ENCODE data around the gene SORL1-AS1.

The SORL1-AS1 gene

DNA sequence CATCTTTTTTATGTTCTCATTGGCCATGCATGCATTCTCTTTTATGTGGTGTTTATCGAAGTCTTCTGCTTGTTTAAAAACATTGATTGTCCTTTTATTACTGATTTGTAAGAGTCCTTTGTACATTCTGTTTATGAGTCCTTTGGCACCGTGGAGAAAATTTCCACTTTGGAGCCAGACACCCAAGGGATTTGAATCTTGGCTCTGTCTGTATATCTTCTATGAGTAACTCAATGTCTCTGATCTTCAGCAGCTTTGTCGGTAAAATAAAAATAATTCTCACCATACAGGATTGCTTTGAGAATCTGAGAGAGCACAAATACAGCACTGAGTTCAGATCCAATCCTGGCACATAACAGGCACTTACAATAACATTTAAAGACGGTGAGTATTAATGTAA is 13.4 kb downstream of the SORL1-AS1 start:
- Histone ChIP-seq H3F3A (ENCODE audit: insufficient read depth, low read depth) (no peaks in the 10 kb centered on the region), H3K27me3 (ENCODE audit: insufficient read depth, low read depth) (peaks cover 24% of the 10 kb centered on the region; the same call in 1 of the 2 replicates), H3K9me2 (ENCODE audit: insufficient read depth) (no peaks in the 10 kb centered on the region), H3K79me2 (ENCODE audit: low read depth) (no peaks in the 10 kb centered on the region), H4K20me1 (ENCODE audit: insufficient read depth) (no peaks in the 10 kb centered on the region), H3K4me2 (no peak overlapping the region), H3K4me1 (replicated peaks; ENCODE audit: insufficient read depth) (no peaks in the 10 kb centered on the region), H3K4me3 (no peak overlapping the region), H3K9me3 (ENCODE audit: insufficient read depth, low read depth) (no peaks in the 10 kb centered on the region), H3K27ac (no peak overlapping the region), H3K36me3 (ENCODE audit: low read depth) (no peaks in the 10 kb centered on the region), H2AFZ (no peak overlapping the region)
- no peak for TF ChIP-seq EZH2 (IDR thresholded peaks at IDR 0.05; ENCODE audit: low read depth)
- TF ChIP-seq, protein P1, sequence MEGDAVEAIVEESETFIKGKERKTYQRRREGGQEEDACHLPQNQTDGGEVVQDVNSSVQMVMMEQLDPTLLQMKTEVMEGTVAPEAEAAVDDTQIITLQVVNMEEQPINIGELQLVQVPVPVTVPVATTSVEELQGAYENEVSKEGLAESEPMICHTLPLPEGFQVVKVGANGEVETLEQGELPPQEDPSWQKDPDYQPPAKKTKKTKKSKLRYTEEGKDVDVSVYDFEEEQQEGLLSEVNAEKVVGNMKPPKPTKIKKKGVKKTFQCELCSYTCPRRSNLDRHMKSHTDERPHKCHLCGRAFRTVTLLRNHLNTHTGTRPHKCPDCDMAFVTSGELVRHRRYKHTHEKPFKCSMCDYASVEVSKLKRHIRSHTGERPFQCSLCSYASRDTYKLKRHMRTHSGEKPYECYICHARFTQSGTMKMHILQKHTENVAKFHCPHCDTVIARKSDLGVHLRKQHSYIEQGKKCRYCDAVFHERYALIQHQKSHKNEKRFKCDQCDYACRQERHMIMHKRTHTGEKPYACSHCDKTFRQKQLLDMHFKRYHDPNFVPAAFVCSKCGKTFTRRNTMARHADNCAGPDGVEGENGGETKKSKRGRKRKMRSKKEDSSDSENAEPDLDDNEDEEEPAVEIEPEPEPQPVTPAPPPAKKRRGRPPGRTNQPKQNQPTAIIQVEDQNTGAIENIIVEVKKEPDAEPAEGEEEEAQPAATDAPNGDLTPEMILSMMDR (conservative IDR thresholded peaks at IDR 0.05), result no peak
- intact Hi-C loops (cut with micrococcal nuclease; ENCODE audit: unreplicated experiment), result no loop called here
- CTCF ChIA-PET, result no interaction called here
- POLR2A ChIA-PET (ENCODE audit: unreplicated experiment), result no interaction called here
- DNase-seq, result no peak
- BruUV-seq (replicated peaks), result no TSS peak

DNA sequence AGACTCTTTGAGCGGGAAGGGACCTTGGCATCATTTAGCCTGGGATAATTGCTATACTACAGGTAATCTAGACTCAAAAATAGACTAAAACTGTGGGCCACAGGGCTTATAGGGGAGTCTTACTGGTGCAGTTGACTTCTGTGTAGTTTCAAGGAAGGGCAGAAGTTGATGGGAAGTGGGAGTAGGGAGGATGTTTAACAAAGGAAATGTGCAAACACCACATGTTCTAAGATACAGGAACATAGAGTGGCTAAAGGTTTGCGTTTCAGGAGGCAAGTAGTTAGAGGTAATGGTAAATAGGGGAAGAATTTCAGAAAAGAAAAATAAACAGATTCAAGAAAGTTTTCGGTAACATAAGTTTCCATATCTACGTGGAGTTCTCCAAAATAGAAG is 15.1 kb downstream of the SORL1-AS1 start:
- Histone ChIP-seq H3K9me3 (ENCODE audit: insufficient read depth, low read depth) (no peaks in the 10 kb centered on the region), H3K36me3 (ENCODE audit: low read depth) (no peaks in the 10 kb centered on the region), H3K9me2 (ENCODE audit: insufficient read depth) (no peaks in the 10 kb centered on the region), H3K27me3 (ENCODE audit: insufficient read depth, low read depth) (peaks cover 24% of the 10 kb centered on the region; the same call in 1 of the 2 replicates), H3K27ac (no peak overlapping the region), H3K79me2 (ENCODE audit: low read depth) (no peaks in the 10 kb centered on the region), H2AFZ (no peak overlapping the region), H3F3A (ENCODE audit: insufficient read depth, low read depth) (no peaks in the 10 kb centered on the region), H3K4me2 (no peak overlapping the region), H4K20me1 (ENCODE audit: insufficient read depth) (no peaks in the 10 kb centered on the region), H3K4me1 (replicated peaks; ENCODE audit: insufficient read depth) (no peaks in the 10 kb centered on the region), H3K4me3 (no peak overlapping the region)
- intact Hi-C loops (cut with micrococcal nuclease; ENCODE audit: unreplicated experiment), result no loop called here
- TF ChIP-seq, protein P1 (conservative IDR thresholded peaks at IDR 0.05), result no peak
- TF ChIP-seq EZH2 (IDR thresholded peaks at IDR 0.05; ENCODE audit: low read depth), result no peak
- BruUV-seq (replicated peaks), result no TSS peak
- DNase-seq, result no peak
- POLR2A ChIA-PET (ENCODE audit: unreplicated experiment), result no interaction called here
- CTCF ChIA-PET, result no interaction called here

DNA sequence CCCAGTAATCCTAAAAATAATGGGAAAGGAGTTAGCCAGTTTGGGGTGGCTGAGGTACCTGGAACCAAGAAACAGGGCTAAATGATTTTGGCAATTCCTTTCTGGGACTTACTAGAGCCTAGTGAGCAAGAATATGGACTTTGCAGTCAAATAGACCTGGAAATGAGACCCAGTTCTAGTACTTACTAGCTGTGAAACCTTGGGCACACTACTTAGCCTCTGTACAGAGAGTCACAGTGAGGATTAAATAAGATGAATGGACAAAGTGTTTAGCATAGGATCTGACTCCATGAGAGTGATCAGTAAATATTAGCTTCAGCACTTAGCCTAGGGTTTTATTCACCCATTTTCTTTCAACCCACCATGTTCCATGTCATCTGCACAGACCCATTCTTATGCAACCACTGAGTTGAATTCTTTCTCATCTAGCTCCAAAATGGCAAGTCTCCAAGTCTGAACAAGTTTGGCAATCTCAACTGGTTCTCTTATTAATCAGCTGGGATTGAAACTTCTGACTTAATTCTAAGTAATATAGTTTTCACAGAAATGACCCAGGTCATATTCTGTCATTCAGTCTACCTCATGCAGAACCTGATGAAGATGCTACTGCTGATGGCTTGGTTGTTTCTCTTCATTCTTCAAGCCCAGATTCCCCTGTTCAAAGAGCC is 15.6 kb downstream of the SORL1-AS1 start:
- Histone ChIP-seq H3K36me3 (ENCODE audit: low read depth) (no peaks in the 10 kb centered on the region), H2AFZ (no peak overlapping the region), H3K4me2 (no peak overlapping the region), H3F3A (ENCODE audit: insufficient read depth, low read depth) (no peaks in the 10 kb centered on the region), H3K9me2 (ENCODE audit: insufficient read depth) (no peaks in the 10 kb centered on the region), H3K27ac (no peak overlapping the region), H3K9me3 (ENCODE audit: insufficient read depth, low read depth) (no peaks in the 10 kb centered on the region), H3K4me3 (no peak overlapping the region), H3K4me1 (replicated peaks; ENCODE audit: insufficient read depth) (no peaks in the 10 kb centered on the region), H3K27me3 (ENCODE audit: insufficient read depth, low read depth) (peaks cover 24% of the 10 kb centered on the region; the same call in 1 of the 2 replicates), H3K79me2 (ENCODE audit: low read depth) (no peaks in the 10 kb centered on the region), H4K20me1 (ENCODE audit: insufficient read depth) (no peaks in the 10 kb centered on the region)
- POLR2A ChIA-PET (ENCODE audit: unreplicated experiment), result no interaction called here
- no peak for DNase-seq
- intact Hi-C loops (cut with micrococcal nuclease; ENCODE audit: unreplicated experiment), result no loop called here
- BruUV-seq (replicated peaks), result no TSS peak
- TF ChIP-seq, protein P1 (conservative IDR thresholded peaks at IDR 0.05), result no peak
- no peak for TF ChIP-seq EZH2 (IDR thresholded peaks at IDR 0.05; ENCODE audit: low read depth)
- CTCF ChIA-PET, result no interaction called here
